ENCODE measurements around the gene ROCK1.

GRCh38 chr18:21112140-21112473, 494 bp upstream of the ROCK1 start:
- TF ChIP-seq JUND (IDR thresholded peaks at IDR 0.05): no peak
- TF ChIP-seq CTCF (IDR thresholded peaks at IDR 0.05; ENCODE audit: low read depth, low read length, missing input control): peak; percentile 2
- no peak for TF ChIP-seq SP1 (IDR thresholded peaks at IDR 0.05)
- TF ChIP-seq TAF1 (conservative IDR thresholded peaks at IDR 0.05): peak; percentile 14
- TF ChIP-seq RXRA (IDR thresholded peaks at IDR 0.05): no peak

All from liver (tissue), 3 donors.